GM12891 (cell line): ENCODE results near the gene FXYD6.

Experiments
- PAX5 ChIP-seq: IDR thresholded peaks from 2 replicates; pipeline ENCODE4 v1.6.1; 2011; ENCODE audit warnings: low read length, moderate library complexity, mild to moderate bottlenecking; ENCODE audit not compliant: insufficient read depth, severe bottlenecking
- POLR2A ChIP-seq: IDR thresholded peaks from 2 replicates; pipeline ENCODE4 v1.6.1; 2011; ENCODE audit warnings: low read depth, low read length, control low read depth
- TAF1 ChIP-seq: IDR thresholded peaks from 2 replicates; pipeline ENCODE4 v1.6.1; 2011; ENCODE audit warnings: low read depth, low read length, control low read depth

DNA sequence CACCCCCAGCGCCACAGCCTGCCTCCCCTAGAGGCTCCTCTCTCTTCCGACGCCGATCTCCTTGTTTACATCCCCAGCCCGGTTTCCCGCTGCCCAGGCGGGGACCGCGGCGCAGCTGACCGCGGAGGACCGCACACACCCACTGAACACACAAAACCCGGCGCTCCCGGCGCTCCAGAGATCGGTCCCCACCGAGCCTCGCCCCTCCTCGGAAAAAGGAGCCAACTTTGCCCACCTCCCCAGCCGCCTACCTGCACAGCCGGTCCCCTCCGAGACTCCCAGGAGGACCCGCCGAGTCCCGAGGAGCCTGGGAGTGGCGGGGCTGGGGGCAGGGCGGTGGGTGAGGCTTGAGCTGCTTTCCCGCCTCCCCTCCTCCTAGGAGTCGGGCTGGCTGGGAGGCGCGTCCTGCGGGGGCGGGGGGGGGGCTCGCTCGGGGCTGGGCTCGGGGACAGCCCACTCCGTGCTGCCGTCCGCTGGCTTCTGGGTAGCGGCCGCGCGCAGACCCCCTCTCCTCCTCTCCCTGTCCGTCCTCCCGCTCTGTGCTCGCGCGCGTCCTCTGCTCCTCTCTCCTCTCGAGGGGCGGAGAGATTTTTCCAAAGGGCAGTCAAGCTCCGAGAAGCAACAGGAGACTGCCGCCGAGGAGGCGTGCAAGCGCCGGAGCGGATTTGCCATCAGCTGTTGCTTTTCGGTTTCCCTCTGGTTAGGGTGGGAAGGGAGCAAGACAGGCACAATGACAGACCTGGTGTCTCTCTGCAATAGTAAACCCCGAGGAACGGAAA lies at the start of gene FXYD6:
- no peak for TF ChIP-seq POLR2A
- no peak for TF ChIP-seq PAX5
- no peak for TF ChIP-seq TAF1
